Psoas muscle (tissue), 8 donors: ENCODE results near the gene KRT31. TPM values are rescaled to one million over a fixed set of nuclear protein-coding genes. Genes with fewer than 3 reads are reported as not detected.
"Not testable (repeated sequence)": the region's sequence is repeated elsewhere in the genome, so short reads cannot be mapped to it uniquely, and the experiment has no call there.

ENCODE experiments used
- ATAC-seq, 4 donors: fragments of 200-7000 bp; cut with Tn5 transposase; one replicate each; pipeline ENCODE4 v1.9.1; 2020; ENCODE audit warnings: moderate library complexity in 3 of 4, mild to moderate bottlenecking in 2 of 4
- DNase-seq, 2 donors: peaks; one replicate each; pipeline ENCODE4 v3.0.0-alpha.2; 2020
- H3K27ac ChIP-seq: fragments of 200-600 bp; one replicate; pipeline ENCODE4 v1.8.0; 2022
- H3K27me3 ChIP-seq, 3 donors: fragments of 200-600 bp in 1 of 3; one replicate each; pipeline versions ENCODE4 v1.6.1 to v1.8.0; 2013 to 2022; ENCODE audit warnings: low read length in 2 of 3, mild to moderate bottlenecking in 2 of 3, moderate library complexity in 1 of 3; ENCODE audit not compliant: insufficient read depth in 3 of 3
- H3K36me3 ChIP-seq, 2 donors: fragments of 200-600 bp in 1 of 2; one replicate each; pipeline versions ENCODE4 v1.6.1 to v1.8.0; 2013 to 2022; ENCODE audit warnings: low read depth in 1 of 2, mild to moderate bottlenecking in 1 of 2, moderate library complexity in 1 of 2; ENCODE audit not compliant: insufficient read depth in 1 of 2
- H3K4me1 ChIP-seq: fragments of 200-600 bp; one replicate; pipeline ENCODE4 v1.8.0; 2022
- H3K4me3 ChIP-seq: fragments of 200-600 bp; one replicate; pipeline ENCODE4 v1.8.0; 2022; ENCODE audit warnings: mild to moderate bottlenecking
- H3K9me3 ChIP-seq: fragments of 200-600 bp; one replicate; pipeline ENCODE4 v1.8.0; 2022
- WGBS, 3 donors: extraction: QIAGEN DNeasy Blood & Tissue Kit; methylation state at CpG; one replicate each; pipeline versions ENCODE4 v1.1.6 to v1.1.7; 2013; 5-methylcytosine and 5-hydroxymethylcytosine counted together
- intact Hi-C, 2 donors: fragments of 100-400 bp; cut with DNase I; formaldehyde crosslinking; loops; one replicate each; pipeline versions ENCODE4 v1.11.0 to v1.14.2; 2022
- polyA plus RNA-seq, 3 donors: library from polyadenylated mRNA; stranded (reverse); fragments of 200-250 nt; gene quantifications; one replicate each; pipeline ENCODE4 v1.2.3, GENCODE V29; 2013
- total RNA-seq, 4 donors: library from RNA; stranded (reverse); fragmentation: NEBNext Ultra II Directional in 2 of 4; extraction: Animal tissue kit (Norgen Biotek cat#: 25700) in 2 of 4; gene quantifications; one replicate each; pipeline versions ENCODE4 v1.2.1 to v1.2.4, GENCODE V29; 2021 to 2023
- TF ChIP-seq, protein P1 (sequence below): fragments of 200-600 bp; IDR thresholded peaks from one replicate; pipeline ENCODE4 v1.8.0; 2022; ENCODE audit warnings: antibody characterized with exemption
- donor health status: healthy with polysubstance abuse.
- donor health status: DM: no; HTN: no; CAD: no; lungs with moderate emphysema.
- donor health status: Bipolar disorder and iron deficiency.
- donor health status: healthy.
- donor health status: DM: yes; HTN: yes; CAD: no.
- donor health status: DM: no; HTN: no; CAD: no.
- donor health status: DM: no; HTN: no; CAD: no.
- donor health status: DM: yes; HTN: yes; CAD: no.

Gene KRT31
- total and polyA plus RNA-seq, 7 donors: 0.18 to 4.6 (median 0.87) TPM

DNA sequence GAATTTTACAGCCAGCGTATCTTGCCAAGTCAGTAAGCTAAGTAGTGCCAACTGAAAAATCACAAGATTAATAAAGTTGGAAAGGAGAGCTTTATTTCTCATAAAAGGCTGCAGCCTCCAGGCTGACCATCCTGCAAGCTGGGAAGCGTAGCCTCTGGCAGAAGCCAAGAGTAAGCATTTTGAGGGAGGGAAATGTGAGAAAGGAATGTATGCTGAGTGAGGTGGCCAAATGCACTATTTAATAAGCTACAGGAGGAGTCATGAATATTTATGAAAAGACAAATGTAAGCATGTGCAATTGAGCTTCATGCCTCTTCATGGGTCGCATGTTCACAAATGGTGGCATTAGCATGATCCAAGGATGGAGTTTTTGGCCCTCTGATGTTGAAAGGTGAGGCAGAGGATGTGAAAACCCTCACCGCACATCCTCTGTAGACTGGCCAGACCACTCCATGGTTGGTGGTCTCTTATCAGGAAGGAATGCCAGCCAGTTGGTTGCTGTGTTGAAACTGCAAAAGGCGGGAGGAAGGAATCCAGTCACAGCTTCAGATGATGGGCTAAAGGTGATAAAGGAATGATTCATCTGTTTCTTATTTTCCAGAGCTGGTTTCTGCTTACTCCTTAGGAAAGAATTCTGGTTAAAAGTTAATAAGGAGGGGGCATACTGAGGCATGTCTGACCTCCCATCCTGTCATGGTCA is 37.0 kb downstream of the KRT31 start:
- intact Hi-C loops: no loop called here
- Histone ChIP-seq H3K27ac (no peak overlapping the region), H3K36me3 (no peaks in the 10 kb centered on the region), H3K4me1 (no peaks in the 10 kb centered on the region), H3K27me3 (no peaks in the 10 kb centered on the region), H3K4me3 (no peak overlapping the region), H3K9me3 (no peaks in the 10 kb centered on the region)
- 48 to 54% (median 53%) methylated on average over 5 of the region's 5 CpGs for WGBS, 3 donors
- TF ChIP-seq, protein P1, sequence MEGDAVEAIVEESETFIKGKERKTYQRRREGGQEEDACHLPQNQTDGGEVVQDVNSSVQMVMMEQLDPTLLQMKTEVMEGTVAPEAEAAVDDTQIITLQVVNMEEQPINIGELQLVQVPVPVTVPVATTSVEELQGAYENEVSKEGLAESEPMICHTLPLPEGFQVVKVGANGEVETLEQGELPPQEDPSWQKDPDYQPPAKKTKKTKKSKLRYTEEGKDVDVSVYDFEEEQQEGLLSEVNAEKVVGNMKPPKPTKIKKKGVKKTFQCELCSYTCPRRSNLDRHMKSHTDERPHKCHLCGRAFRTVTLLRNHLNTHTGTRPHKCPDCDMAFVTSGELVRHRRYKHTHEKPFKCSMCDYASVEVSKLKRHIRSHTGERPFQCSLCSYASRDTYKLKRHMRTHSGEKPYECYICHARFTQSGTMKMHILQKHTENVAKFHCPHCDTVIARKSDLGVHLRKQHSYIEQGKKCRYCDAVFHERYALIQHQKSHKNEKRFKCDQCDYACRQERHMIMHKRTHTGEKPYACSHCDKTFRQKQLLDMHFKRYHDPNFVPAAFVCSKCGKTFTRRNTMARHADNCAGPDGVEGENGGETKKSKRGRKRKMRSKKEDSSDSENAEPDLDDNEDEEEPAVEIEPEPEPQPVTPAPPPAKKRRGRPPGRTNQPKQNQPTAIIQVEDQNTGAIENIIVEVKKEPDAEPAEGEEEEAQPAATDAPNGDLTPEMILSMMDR: no peak
- no peak for DNase-seq
- ATAC-seq: no peak

DNA sequence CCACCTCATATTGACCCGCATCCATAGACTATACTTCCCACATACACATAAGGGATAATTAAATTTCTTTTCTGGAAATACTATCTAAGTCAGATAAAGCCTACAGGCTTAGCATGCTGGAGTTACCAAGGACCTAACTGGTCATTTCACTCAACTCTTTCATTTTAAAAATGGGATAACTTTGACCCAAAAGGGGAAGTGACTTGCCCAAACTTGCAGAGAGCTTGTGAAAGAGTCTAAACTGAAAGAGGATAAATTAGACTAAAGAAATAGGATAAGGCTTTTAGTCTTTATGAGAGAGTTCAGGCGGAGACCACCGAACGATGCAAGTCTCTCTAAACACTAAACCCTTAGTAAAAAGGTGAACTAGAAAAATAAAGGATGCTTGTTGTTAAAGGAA is 42.9 kb downstream of the KRT31 start:
- Histone ChIP-seq H3K9me3 (no peaks in the 10 kb centered on the region), H3K27me3 (peaks cover 0 to 5% (median 3%) of the 10 kb centered on the region in 3 donors), H3K4me3 (no peak overlapping the region), H3K4me1 (no peaks in the 10 kb centered on the region), H3K27ac (no peak overlapping the region), H3K36me3 (no peaks in the 10 kb centered on the region)
- ATAC-seq (no peak), DNase-seq (no peak)
- TF ChIP-seq, protein P1: no peak
- WGBS, 3 donors: 88 to 93% (median 91%) methylated on average over 4 of the region's 4 CpGs
- intact Hi-C loops: no loop called here

DNA sequence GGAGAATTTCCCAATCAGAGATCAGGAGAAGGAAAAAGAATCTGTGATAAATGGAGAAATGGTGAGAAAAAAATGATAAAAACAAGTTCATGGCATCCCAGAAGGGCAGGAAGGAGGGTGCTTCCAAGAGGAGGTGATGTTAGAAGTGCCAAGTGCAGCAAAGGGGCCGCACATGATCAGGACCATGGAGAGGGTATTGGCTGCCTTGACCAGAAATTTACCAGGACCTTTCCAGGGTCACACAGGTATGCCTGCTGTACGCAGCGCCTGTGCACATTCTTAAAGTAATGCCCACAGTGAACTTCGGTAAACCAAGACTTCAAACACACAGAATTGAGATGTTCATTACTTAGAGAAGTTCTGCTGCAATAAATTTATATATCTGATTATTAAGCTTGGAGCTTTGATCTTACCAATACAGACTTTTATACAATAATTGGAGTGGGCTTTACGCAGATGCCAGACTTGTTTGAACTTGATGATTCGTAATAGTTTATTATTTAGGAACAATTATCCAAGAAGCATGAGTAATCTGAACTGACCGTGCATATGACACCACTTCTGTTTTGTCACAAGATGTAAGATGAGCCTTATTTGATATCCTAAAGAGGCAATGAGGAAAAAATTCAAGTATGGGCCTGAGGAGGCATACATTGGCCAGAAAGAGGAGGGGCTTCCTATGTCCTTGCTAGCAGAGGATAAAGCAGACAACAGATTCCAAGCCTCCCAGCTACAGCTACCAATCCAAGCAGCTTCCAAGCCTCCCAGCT is 44.6 kb downstream of the KRT31 start:
- no peak overlapping the region for H3K27ac ChIP-seq
- H3K36me3 ChIP-seq: no peaks in the 10 kb centered on the region
- TF ChIP-seq, protein P1: no peak
- DNase-seq: no peak
- 76 to 80% (median 78%) methylated on average over 7 of the region's 7 CpGs for WGBS, 3 donors
- no peaks in the 10 kb centered on the region for H3K4me1 ChIP-seq
- no peak for ATAC-seq
- H3K27me3 ChIP-seq: peaks cover 0 to 5% (median 3%) of the 10 kb centered on the region in 3 donors
- no peak overlapping the region for H3K4me3 ChIP-seq
- H3K9me3 ChIP-seq: no peaks in the 10 kb centered on the region
- intact Hi-C loops: no loop called here

DNA sequence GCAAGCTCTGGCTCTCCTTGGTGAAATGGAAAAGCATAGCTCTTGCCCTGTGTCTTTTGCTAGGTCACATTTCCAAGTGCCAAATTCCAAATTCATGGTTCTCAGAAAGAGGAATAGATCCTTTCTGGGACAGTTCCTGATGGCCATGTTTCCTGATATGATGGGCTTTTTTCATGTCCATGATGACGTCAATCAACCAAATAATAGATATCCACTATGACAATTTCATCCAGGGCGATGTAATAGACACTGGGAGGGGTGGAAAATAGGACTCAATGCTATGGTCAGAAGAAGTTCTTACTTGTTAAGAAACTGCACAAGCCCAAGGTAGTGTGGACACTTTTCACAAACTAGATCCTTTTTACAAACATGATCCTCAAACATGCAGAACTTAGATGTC is 46.2 kb downstream of the KRT31 start:
- H3K9me3 ChIP-seq: no peaks in the 10 kb centered on the region
- TF ChIP-seq, protein P1: no peak
- DNase-seq (no peak), ATAC-seq (no peak)
- intact Hi-C loops: no loop called here
- 73 to 81% (median 76%) methylated on average over 2 of the region's 2 CpGs for WGBS, 3 donors
- H3K4me1 ChIP-seq: no peaks in the 10 kb centered on the region
- H3K4me3 ChIP-seq: no peak overlapping the region
- no peak overlapping the region for H3K27ac ChIP-seq
- H3K36me3 ChIP-seq: no peaks in the 10 kb centered on the region
- peaks cover 0 to 5% (median 3%) of the 10 kb centered on the region in 3 donors for H3K27me3 ChIP-seq

DNA sequence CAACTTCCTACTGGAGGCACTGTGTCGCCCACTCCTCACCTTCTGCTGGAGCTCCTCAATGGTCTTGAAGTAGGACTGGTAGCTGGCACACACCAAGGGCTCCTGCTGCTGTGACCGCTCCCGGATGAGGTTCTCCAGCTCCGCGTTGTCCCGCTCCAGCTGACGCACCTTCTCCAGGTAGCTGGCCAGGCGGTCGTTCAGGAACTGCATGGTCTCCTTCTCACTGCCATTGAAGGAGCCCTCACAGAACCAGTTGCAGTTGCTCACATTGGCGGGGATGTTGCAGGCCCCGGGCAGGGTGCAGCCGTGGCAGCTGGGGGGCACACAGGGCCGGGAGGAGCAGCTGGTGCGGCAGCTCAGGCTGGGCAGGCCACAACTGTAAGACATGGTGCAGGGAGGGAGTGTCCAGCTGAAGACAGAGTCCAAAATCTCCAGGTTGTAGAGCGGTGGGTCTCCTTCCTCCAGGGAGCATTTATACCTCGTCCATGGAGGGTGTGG is 47.0 kb downstream of the KRT31 start, which contains the start of gene KRT33A:
Gene KRT33A (minus strand): TSS at position 448 of the 498 bp plus-strand sequence. CDS start 61 bp downstream, at position 387.
- H3K4me1 ChIP-seq, H3K4me3 ChIP-seq, DNase-seq, H3K36me3 ChIP-seq, intact Hi-C loops, H3K27me3 ChIP-seq, H3K27ac ChIP-seq, H3K9me3 ChIP-seq, ATAC-seq: not testable (repeated sequence)
- WGBS, 3 donors: 85 to 91% (median 88%) methylated on average over 16 of the region's 16 CpGs
